B cell (primary cell): Measurements from ENCODE around the gene ERBIN. TPM values are rescaled to one million over a fixed set of nuclear protein-coding genes. Genes with fewer than 3 reads are reported as not detected.

ENCODE experiments used
- ATAC-seq: fragments of 200-7000 bp; cut with Tn5 transposase; one replicate; pipeline ENCODE4 v1.10.0; 2021; ENCODE audit warnings: low read depth, mild to moderate bottlenecking, moderate number of reproducible peaks, moderate library complexity
- CTCF ChIA-PET: fragments of 350-600 bp; sonication (Branson Sonifier 250); formaldehyde crosslinking; loops from one replicate; lab custom pipeline; 2021; ENCODE audit warnings: antibody characterized with exemption, inconsistent platforms; lab: Charles Lee
- POLR2A ChIA-PET: fragments of 350-600 bp; sonication (Branson Sonifier 250); formaldehyde crosslinking; loops from one replicate; lab custom pipeline; 2021; ENCODE audit warnings: antibody characterized with exemption; lab: Charles Lee
- DNase-seq: peaks from one replicate; pipeline ENCODE4 v3.0.0; 2013
- H2AFZ ChIP-seq: 2 replicates; pipeline ENCODE4 v1.6.1; 2012; ENCODE audit warnings: mild to moderate bottlenecking, low read depth, low read length; ENCODE audit not compliant: insufficient read depth, poor library complexity, severe bottlenecking
- H3K27ac ChIP-seq, 2 donors: 1 replicate in 1 of 2; 2 replicates in 1 of 2; pipeline ENCODE4 v1.5.1; 2012 to 2013; ENCODE audit warnings: low read length in 2 of 2, mild to moderate bottlenecking in 2 of 2, moderate library complexity in 1 of 2
- H3K27me3 ChIP-seq, 4 experiments: fragments of 200-600 bp in 1 of 4; sonication (generic) in 1 of 4; replicated peaks in 1 of 4; 1 replicate in 2 of 4; 2 replicates in 2 of 4; pipeline versions ENCODE4 v1.6.1 to v1.7.0; 2013 to 2016; ENCODE audit warnings: low read length in 3 of 4, mild to moderate bottlenecking in 2 of 4, mixed read lengths in 1 of 4, moderate library complexity in 1 of 4; ENCODE audit not compliant: insufficient read depth in 4 of 4, control insufficient read depth in 3 of 4; ENCODE audit errors: control extremely low read depth in 1 of 4
- H3K36me3 ChIP-seq, 2 experiments: replicated peaks in 1 of 2; 1 replicate in 1 of 2; 2 replicates in 1 of 2; pipeline versions ENCODE4 v1.6.1 to v1.7.1; 2013; ENCODE audit warnings: low read length in 1 of 2; ENCODE audit not compliant: insufficient read depth in 2 of 2, control insufficient read depth in 1 of 2; ENCODE audit errors: control extremely low read depth in 1 of 2, extremely low read depth in 1 of 2
- H3K4me1 ChIP-seq, 2 donors: fragments of 200-600 bp in 1 of 2; sonication (generic) in 1 of 2; 1 replicate in 1 of 2; 2 replicates in 1 of 2; pipeline versions ENCODE4 v1.5.1 to v1.6.1; 2013 to 2017; ENCODE audit warnings: low read length in 2 of 2; ENCODE audit not compliant: control insufficient read depth in 2 of 2, insufficient read depth in 2 of 2
- H3K4me2 ChIP-seq: replicated peaks from 2 replicates; pipeline ENCODE3; 2012; ENCODE audit warnings: mild to moderate bottlenecking, low read depth, low read length; ENCODE audit not compliant: poor library complexity, severe bottlenecking
- H3K4me3 ChIP-seq, 5 experiments: fragments of 200-600 bp in 1 of 5; sonication (generic) in 1 of 5; 1 replicate in 3 of 5; 2 replicates in 2 of 5; pipeline versions ENCODE4 v1.5.1 to v1.7.0; 2011 to 2016; ENCODE audit warnings: low read length in 4 of 5, mild to moderate bottlenecking in 4 of 5, low read depth in 2 of 5, control low read depth in 1 of 5, moderate library complexity in 1 of 5; ENCODE audit not compliant: insufficient read depth in 1 of 5; ENCODE audit errors: control extremely low read depth in 1 of 5, extremely low read depth in 1 of 5
- H3K79me2 ChIP-seq: fragments of 200-600 bp; sonication (generic); one replicate; pipeline ENCODE4 v1.6.0; 2016; ENCODE audit warnings: low read length; ENCODE audit not compliant: control insufficient read depth, insufficient read depth
- H3K9ac ChIP-seq: fragments of 200-600 bp; sonication (generic); 2 replicates; pipeline ENCODE4 v1.6.1; 2017; ENCODE audit warnings: mild to moderate bottlenecking, low read length, moderate library complexity
- H3K9me3 ChIP-seq, 3 donors: one replicate each; pipeline versions ENCODE4 v1.6.1 to v1.7.1; 2013; ENCODE audit warnings: low read length in 2 of 3; ENCODE audit not compliant: control insufficient read depth in 2 of 3, insufficient read depth in 1 of 3; ENCODE audit errors: control extremely low read depth in 1 of 3
- H4K20me1 ChIP-seq: 2 replicates; pipeline ENCODE4 v1.6.0; 2012; ENCODE audit warnings: mild to moderate bottlenecking, low read length; ENCODE audit not compliant: insufficient read depth, control insufficient read depth, poor library complexity, severe bottlenecking
- H3K27ac Mint-ChIP-seq: one replicate; pipeline ENCODE4 v1.8.0; 2021; ENCODE audit warnings: mixed read lengths
- H3K27me3 Mint-ChIP-seq: one replicate; pipeline ENCODE4 v1.8.0; 2021; ENCODE audit warnings: mixed read lengths
- H3K4me1 Mint-ChIP-seq: one replicate; pipeline ENCODE4 v1.8.0; 2021; ENCODE audit warnings: mixed read lengths
- H3K4me3 Mint-ChIP-seq: one replicate; pipeline ENCODE4 v1.8.0; 2021; ENCODE audit warnings: mixed read lengths
- H3K9me3 Mint-ChIP-seq: one replicate; pipeline ENCODE4 v1.8.0; 2022; ENCODE audit warnings: mixed read lengths; ENCODE audit not compliant: insufficient read depth
- CTCF ChIP-seq: fragments of 200-600 bp; IDR thresholded peaks from one replicate; pipeline ENCODE4 v1.8.0; 2022; ENCODE audit warnings: antibody characterized with exemption, mild to moderate bottlenecking
- EZH2 ChIP-seq: IDR thresholded peaks from 2 replicates; pipeline ENCODE4 v1.6.1; 2012; ENCODE audit warnings: borderline replicate concordance, low read depth, mild to moderate bottlenecking, moderate library complexity, low read length; ENCODE audit not compliant: insufficient read depth, poor library complexity, severe bottlenecking
- WGBS: methylation state at CpG from one replicate; pipeline ENCODE4 v1.1.5; 2013; ENCODE audit warnings: missing lambda C conversion rate; ENCODE audit not compliant: insufficient coverage; 5-methylcytosine and 5-hydroxymethylcytosine counted together
- intact Hi-C: fragments of 100-400 bp; cut with micrococcal nuclease; formaldehyde crosslinking; loops from one replicate; pipeline ENCODE4 v1.10.0; 2022
- polyA plus RNA-seq: library from polyadenylated mRNA; depleted of rRNA; stranded (reverse); fragments of >200 nt; gene quantifications from 2 replicates; pipeline ENCODE4 v1.2.3, GENCODE V29; 2012
- total RNA-seq, 2 donors: library from RNA; stranded (reverse); fragments of 120-200 nt in 1 of 2; gene quantifications; 1 replicate in 1 of 2; 2 replicates in 1 of 2; pipeline versions ENCODE4 v1.2.3 to v1.2.4, GENCODE V29; 2013 to 2022

Gene ERBIN
- total and polyA plus RNA-seq, 2 donors (not counting 1 experiment from before 2014, with no cell fraction given), result 27.7 to 106 TPM

DNA sequence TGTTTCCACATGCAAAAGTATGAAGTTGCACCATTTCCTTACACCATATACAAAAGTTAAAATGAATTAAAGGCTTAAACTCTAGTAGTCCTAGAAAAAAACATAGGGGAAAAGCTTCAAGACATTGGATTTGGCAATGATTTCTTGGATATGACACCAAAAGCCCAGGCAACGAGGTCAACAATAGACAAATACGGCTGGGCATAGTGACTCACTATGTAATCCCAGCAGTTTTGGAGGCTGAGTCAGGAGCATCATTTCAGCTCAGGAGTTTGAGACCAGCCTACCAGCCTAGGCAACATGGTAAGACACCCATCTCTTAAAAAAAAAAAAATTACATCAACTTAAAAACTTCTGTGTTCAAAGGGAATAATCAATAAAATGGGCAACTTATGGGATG lies 186.8 kb downstream of the ERBIN start:
- peaks cover 0 to 6% (median 6%) of the 10 kb centered on the region in 3 donors for H3K9me3 ChIP-seq
- H3K79me2 ChIP-seq, result no peaks in the 10 kb centered on the region
- no peaks in the 10 kb centered on the region for H3K36me3 ChIP-seq
- intact Hi-C loops, result no loop called here
- H2AFZ ChIP-seq, result no peak overlapping the region
- H3K9ac ChIP-seq, result no peak overlapping the region
- no peaks in the 10 kb centered on the region for H3K27me3 Mint-ChIP-seq
- H3K4me2 ChIP-seq, result no peak overlapping the region
- H3K9me3 Mint-ChIP-seq, result peaks cover 19% of the 10 kb centered on the region
- no peaks in the 10 kb centered on the region for H3K4me1 ChIP-seq
- ChIA-PET CTCF (no interaction called here), POLR2A (no interaction called here)
- no peaks in the 10 kb centered on the region for H3K27me3 ChIP-seq
- H3K4me3 ChIP-seq, result no peak overlapping the region
- H4K20me1 ChIP-seq, result no peaks in the 10 kb centered on the region
- no peaks in the 10 kb centered on the region for H3K4me1 Mint-ChIP-seq
- no peak overlapping the region for H3K4me3 Mint-ChIP-seq
- ATAC-seq (no peak), DNase-seq (no peak)
- H3K27ac ChIP-seq, result no peak overlapping the region
- H3K27ac Mint-ChIP-seq, result no peak overlapping the region
- 100% methylated on average over 2 of the region's 2 CpGs for WGBS
- TF ChIP-seq EZH2, result no peak
- TF ChIP-seq CTCF, result no peak

GRCh38 chr5:66118304-66118703 lies 191.9 kb downstream of the ERBIN start:
- WGBS, result 96% methylated on average over 3 of the region's 4 CpGs

More at GRCh38 chr5:66118304-66118703, 191.9 kb downstream of the ERBIN start:
- Histone ChIP-seq H3K4me1 (no peaks in the 10 kb centered on the region), H4K20me1 (no peaks in the 10 kb centered on the region), H3K27me3 (no peaks in the 10 kb centered on the region), H2AFZ (no peak overlapping the region), H3K4me2 (no peak overlapping the region), H3K4me3 (no peak overlapping the region), H3K9me3 (peaks cover 0 to 4% (median 0%) of the 10 kb centered on the region in 3 donors), H3K9ac (no peak overlapping the region), H3K36me3 (no peaks in the 10 kb centered on the region), H3K27ac (no peak overlapping the region), H3K79me2 (no peaks in the 10 kb centered on the region)
- no peak for TF ChIP-seq EZH2
- TF ChIP-seq CTCF, result no peak
- Mint-ChIP-seq H3K4me3 (no peak overlapping the region), H3K27ac (no peak overlapping the region), H3K4me1 (no peaks in the 10 kb centered on the region), H3K27me3 (peaks cover 5% of the 10 kb centered on the region), H3K9me3 (peaks cover 5% of the 10 kb centered on the region)
- POLR2A ChIA-PET, result no interaction called here
- CTCF ChIA-PET, result no interaction called here
- DNase-seq (no peak), ATAC-seq (no peak)
- intact Hi-C loops, result no loop called here
